KG1 (cell line): ENCODE data around the gene CELF4.

Experiments used
- DNase-seq: peaks from one replicate; lab custom pipeline; 2025; lab: John Stamatoyannopoulos, UW

The CELF4 gene

GRCh38 chr18:37565101-37565976 is at the start of gene CELF4:
Gene CELF4, minus strand, starts transcription at chr18:37565798.
- DNase-seq: no peak

GRCh38 chr18:37613253-37613565 is 47.6 kb upstream of the CELF4 start:
- DNase-seq: no peak

DNA sequence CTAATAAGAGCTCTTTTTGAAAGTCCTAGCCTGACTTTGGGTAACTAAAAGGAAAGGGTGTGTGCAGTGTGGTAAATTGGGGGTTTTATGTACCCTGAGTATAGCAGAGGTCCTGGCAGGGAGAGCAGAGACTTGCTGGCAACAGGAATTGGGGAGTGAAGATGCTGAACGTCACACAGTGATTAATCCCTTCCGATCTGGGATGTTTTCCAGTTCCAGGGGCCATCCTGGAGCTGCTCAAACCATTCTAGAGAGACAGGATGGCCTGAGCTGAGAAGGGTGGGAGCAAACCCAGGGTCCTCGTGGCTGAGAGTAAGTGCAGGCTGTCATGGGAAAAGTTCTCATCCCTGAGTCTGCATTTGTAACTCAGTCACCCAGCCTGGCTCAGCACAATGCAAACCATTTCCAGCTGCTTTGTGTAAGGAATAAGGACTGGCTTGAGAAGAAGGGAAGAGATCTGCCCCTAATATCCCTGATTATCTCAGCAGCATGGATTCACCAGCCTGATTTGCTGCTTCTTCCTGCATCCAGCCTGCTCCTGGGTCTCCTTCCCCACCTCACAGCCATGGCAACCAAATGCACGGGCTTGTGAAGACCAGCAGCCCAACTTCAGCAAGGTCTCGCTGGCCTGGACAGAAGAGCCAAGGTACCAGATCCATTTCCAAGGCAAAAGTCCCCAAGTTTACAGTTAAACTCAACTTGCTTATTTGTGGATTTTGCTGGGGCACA is 47.1 kb upstream of the CELF4 start:
- DNase-seq: no peak

DNA sequence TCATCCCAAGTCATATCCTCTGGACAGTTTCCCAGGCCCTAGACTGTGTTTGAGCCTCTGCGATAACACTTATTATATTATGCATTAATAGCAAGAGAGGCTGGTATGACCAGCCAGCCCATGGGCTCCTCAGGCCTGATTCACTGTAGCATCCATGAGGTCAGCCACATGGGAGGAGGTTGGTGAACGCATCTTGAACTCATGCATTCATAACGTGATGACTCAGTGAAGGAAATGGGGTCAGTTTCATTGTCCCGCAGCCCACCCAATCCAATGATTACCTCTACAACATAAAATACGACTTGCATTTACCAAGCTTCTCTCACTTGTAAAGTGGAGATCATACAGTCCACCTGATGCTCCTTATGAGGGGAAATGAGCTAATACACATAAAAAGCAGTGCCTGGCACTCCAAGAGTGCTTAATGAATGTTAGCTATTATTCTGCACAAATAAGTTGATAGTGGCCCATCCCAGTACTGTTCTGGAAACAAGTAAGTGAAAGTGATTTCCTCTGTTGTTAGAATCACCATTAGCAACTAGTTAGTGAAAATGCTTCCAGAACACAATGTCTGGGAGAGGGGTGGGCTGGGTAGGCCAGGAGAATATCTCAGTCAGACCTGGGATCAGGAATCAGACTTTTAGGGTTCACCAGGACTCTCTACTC is 46.1 kb upstream of the CELF4 start:
- no peak for DNase-seq

- DNase-seq: no peak
Measured at GRCh38 chr18:37608876-37609275, 43.3 kb upstream of the CELF4 start.

- no peak for DNase-seq
Measured at GRCh38 chr18:37607281-37607680, 41.7 kb upstream of the CELF4 start.

DNA sequence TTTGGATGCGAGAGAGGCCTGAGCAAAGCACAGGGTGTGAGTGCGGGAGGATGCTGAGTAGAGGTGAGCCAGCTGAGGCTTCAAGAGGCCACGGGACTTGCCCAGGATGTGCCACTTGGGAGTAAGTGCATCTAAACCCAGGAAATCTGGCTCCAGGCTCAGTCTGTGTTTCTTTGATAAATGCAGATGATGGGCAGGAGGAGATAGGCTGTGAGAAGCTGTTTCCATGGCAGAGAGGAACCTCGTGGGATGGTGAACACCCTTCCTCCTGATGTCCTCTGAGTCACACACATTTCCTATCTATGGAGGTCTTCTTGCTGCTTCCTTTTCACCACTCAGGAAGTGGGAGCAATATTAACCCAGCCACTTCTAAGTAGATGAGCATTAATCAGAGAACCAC is 38.4 kb upstream of the CELF4 start:
- DNase-seq: no peak

DNA sequence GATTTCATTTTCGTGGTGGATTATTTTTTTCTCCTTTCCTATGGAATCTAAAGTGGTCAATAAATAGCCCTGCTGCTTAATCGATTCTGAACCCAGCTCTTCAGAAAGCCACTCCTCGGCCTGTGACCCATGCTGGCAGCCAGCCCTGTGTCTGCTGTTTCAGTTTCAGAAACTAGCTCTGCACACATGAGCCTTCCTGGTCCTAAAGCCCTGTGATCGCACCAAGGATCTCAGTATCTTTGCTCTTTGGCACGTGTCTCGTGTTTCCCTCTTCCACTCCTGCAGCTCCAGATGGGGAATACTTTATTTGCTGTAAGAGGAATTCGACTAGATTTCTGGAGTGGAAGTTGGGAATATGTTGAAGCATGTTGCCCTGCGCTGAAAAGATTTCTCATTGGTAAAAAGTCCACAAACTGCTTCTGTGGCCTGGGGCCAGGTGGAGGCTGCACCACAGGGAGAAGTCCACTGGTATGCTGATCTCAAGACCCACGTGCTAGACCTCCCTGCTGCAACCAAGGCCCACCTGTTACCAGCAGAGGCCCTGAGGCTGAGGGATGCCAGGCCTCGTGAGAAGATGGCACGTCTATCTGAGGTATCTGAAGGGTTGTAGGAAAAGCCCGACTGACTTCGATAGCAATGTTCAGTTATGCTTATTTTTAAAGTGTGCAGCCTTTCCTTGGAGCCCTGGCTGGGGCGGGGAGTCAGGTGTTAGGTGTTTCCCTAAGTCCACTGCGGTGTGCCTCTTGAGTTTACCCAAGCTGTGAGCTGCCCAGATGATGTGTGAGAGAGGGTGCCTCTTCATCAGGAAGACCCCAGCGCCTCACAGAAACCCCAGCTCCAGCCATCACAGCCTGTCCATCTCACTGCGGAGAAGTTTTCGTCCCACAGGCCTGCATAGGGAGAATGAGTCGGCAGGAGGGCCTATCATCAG is 33.6 kb upstream of the CELF4 start:
- DNase-seq: no peak

- DNase-seq: no peak
Measured at GRCh38 chr18:37598396-37598795, 32.8 kb upstream of the CELF4 start.

- no peak for DNase-seq
Measured at GRCh38 chr18:37590346-37590745, 24.7 kb upstream of the CELF4 start.

GRCh38 chr18:37588289-37588688 is 22.7 kb upstream of the CELF4 start:
- DNase-seq: no peak

DNA sequence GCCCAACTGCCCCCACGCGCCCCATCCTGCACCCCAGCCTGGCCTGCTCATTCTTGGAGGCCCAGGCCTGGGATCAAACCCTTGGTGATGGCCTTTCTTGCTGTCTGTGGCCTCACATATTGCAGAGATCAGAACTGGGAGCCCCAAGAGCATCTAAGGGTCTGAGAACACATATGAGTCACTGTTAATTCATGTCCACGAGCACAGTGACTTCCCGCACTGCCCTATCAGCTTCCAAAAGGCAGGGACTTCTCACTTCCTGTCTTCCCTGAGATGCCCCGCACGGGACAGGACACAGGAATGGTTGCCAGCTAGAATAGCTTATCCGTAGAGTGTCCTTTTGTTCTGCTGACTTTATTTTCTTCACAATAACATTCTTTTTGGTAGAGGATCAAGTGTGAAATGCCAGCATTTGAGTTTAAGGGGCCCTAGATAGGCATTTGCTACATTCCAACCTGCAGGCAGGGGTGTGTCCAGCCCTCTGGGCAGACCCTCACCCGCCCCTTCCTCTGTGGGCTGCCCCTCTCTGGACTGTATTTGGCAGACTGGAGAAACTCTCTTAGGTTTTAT is 21.1 kb upstream of the CELF4 start:
- DNase-seq: no peak

GRCh38 chr18:37584952-37585695 is 19.5 kb upstream of the CELF4 start:
- DNase-seq: no peak

DNA sequence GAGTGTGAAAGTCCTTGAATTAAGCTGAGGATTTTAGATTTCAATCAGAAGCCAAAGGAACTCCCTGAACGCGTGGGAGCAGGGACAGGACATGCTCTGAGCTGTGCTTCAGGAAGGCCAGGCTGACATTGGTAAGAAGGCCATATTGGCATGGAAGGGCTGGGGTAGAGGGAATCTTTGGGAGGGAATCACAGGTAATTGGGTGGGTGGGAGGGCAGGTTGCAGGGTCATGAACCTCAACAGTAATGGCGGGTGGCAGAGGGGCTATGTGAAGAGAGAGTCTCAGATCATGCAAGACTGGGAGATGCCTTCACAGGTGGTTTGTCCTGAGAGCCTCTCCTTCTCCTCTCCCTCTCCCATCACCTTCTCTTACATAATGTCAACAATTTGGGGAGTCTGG is 18.6 kb upstream of the CELF4 start:
- no peak for DNase-seq

DNA sequence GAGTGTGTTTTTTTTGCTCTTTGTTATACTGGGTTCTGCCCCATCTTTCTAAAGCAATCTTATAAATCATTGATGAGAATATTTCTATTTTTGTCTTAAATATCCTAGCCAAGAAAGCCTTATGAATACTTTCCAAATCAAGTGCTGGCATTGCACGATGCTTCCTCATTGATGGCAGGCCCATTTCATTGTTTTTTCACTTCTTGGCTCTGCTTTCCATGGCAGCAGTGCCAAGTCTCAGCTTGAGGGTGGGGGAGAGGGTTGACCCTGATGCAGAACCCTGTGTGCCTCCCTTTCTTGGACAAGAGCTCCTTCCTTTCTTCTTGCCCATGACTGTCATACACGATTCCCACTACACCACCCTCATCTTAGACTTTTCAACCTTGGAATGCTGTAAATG is 16.7 kb upstream of the CELF4 start:
- no peak for DNase-seq

- no peak for DNase-seq
Measured at GRCh38 chr18:37578886-37579513, 13.4 kb upstream of the CELF4 start.

DNA sequence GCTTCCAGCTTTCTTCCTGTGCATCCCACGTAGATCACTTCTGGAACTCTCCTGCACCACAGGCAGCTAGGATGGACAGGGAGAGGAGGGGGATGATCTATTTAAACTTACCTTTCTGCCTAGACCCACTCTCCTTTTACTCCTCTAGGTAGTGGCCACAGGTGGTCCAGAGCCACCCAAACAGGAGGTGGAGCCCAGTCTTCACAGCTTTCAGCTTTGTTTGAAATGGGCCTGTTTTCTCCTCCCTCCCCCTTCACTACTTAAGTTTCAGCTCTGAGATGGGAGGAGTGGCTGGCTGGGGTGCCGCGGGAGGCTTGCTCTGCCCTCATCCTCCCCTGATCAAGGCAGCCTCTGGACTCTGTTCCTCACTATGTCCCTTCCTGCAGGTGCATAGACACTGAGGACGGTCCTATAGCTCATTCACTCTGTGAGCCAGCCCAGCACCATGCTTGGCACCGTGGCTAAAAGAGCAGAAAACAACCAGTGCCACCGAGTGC is 12.6 kb upstream of the CELF4 start:
- no peak for DNase-seq

DNA sequence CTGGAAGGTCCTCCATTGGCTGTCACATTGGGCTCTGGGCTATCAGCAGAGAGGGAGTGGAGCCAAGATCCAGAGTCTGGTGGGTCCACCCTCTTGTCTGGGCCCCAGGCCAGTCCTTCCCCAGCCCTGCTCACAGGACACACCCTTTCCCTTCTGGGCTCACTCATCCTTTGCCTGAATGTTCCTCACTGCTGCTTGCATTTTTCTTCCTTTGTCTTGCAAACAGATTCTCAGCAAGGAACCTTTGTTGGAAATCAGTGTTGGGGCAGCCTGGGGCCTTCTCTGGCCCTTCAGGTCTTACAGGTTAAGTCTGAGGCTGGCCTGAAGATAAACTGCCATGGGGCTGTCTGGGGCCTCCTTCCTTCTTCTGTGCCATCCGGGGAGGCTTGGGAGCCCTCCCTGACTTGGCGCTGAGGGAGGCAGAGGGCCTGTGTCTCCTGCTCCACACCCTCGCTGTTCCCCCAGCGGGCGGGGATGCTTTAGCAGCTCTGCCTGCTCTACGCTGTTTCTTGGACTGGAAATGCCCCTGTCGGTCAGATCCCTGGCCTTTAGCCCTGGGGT is 11.5 kb upstream of the CELF4 start:
- DNase-seq: no peak

GRCh38 chr18:37575646-37576045 is 10.0 kb upstream of the CELF4 start:
- no peak for DNase-seq

DNA sequence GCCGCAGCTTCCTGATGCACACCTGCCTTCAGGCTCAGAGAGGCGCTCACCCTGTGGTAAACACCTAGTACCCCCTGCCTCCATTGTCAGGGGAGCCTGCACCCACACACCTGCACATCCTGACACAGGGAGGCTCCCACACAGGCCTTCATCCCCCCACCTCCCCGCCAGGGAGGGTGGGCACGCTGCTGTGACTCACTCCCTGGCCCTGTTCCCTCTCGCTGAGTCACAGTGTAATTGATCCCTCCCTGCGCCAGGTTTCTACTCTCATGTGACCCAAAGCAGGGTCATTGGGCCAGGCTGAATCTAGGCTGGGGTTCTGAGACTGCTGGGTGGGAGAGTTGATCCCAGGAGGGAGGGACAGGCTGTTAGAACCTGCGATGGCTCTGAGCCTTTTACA is 8.5 kb upstream of the CELF4 start:
- no peak for DNase-seq
